ENCODE data around the gene THOC1. TPM values are rescaled to one million over a fixed set of nuclear protein-coding genes. Genes with fewer than 3 reads are reported as not detected.
A peak's percentile ranks its signal among the peaks of the same experiment; 100 is the strongest.
"Not testable (repeated sequence)": the region's sequence is repeated elsewhere in the genome, so short reads cannot be mapped to it uniquely, and the experiment has no call there.

The THOC1 gene
- total RNA-seq: 100 to 1,000 TPM in 1 of 2 donors, 10 to 100 TPM in 1; 76.6 to 111 TPM

DNA sequence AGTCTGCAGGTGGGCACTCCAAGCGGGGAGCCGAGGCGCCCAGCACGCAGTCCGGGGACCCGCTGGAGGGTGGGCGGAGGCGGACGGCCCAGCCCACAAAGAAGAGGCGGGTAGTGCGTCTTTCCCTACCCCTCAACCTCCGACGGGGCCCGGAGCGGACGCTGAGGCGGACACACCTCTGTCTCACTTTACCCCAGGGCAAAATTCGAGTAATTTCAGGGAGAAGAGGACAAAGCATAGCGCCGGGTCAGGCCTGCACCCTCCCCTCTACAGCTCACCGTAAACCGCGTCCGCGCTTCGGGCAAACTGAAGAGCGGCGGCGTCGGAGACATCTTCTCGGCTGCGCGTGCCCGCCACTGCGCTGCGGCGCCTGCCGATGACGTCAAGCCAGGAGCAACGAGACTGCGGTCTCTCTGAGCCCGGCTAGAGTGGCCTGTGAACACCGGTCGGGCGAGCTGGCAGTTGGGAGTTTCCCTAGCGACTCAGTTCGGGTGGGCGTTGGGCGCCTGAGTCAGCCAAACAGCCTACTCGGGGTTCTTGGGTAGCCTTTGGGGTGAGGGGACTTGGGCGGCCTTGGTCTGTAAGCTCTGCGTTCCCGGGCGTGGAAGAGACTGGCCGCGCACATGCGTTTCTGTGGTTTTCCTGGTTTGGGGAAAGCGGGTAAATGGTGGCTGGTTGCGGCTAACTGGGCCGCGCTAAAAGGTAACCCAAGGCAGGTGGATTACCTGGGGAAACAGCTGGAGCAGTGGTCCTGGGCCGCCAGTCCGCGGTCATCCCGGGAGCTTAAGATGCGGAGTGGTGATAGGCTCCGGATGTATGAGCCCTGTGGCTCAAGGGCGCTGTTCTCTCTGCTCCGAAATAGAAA lies at the start of gene THOC1:
Gene THOC1, minus strand, starts transcription at position 360 of the 865 bp plus-strand sequence. Its CDS starts 28 bp downstream, at position 332.
- ATAC-seq (replicated peaks in 1 of 2) (peak; percentile 95 to 96), DNase-seq (peak; percentile 96 to 97)
- Mint-ChIP-seq H3K27me3 (ENCODE audit: low read depth) (no peaks in the 10 kb centered on the region), H3K27ac (peak within 1 kb of the TSS; percentile 100), H3K9me3 (no peaks in the 10 kb centered on the region), H3K4me1 (ENCODE audit: low read depth) (peaks cover 28% of the 10 kb centered on the region), H3K36me3 (ENCODE audit: insufficient read depth in 2 of 2) (peaks cover 11% of the 10 kb centered on the region in 2 donors), H3K4me3 (peak within 1 kb of the TSS; percentile 84 to 100)

DNA sequence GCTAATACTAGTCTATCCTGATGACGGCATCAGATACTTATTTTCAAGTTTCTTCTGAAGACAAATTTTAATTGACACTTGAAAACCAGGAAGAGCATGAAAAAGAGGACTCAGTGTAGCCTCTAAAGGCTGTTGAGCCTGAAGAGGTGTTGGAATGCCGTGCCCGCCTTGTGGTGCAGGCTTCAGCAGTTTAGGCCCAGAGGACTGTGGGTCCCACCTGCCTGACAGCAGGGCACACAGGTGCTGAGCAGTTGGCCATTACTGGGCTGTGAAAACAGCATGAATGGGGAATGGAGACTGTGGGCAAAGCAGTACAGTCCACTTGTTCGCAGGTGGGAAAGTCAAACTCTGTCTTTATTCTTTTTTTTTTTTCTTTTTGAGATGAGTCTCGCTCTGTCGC lies 49.8 kb upstream of the THOC1 start:
- H3K27ac Mint-ChIP-seq: no peak overlapping the region
- DNase-seq (no peak), ATAC-seq (replicated peaks in 1 of 2) (no peak)
- no peaks in the 10 kb centered on the region for H3K9me3 Mint-ChIP-seq
- H3K36me3 Mint-ChIP-seq (ENCODE audit: insufficient read depth in 2 of 2): no peaks in the 10 kb centered on the region
- no peak overlapping the region for H3K4me3 Mint-ChIP-seq
- H3K4me1 Mint-ChIP-seq (ENCODE audit: low read depth): peaks cover 9% of the 10 kb centered on the region
- H3K27me3 Mint-ChIP-seq (ENCODE audit: low read depth): peaks cover 14% of the 10 kb centered on the region

GRCh38 chr18:316393-316792 lies 48.5 kb upstream of the THOC1 start:
- peaks cover 3% of the 10 kb centered on the region for H3K27me3 Mint-ChIP-seq (ENCODE audit: low read depth)
- no peaks in the 10 kb centered on the region for H3K36me3 Mint-ChIP-seq (ENCODE audit: insufficient read depth in 2 of 2)
- ATAC-seq (replicated peaks in 1 of 2): no peak
- H3K4me3 Mint-ChIP-seq: no peak overlapping the region
- H3K9me3 Mint-ChIP-seq: no peaks in the 10 kb centered on the region
- H3K27ac Mint-ChIP-seq: no peak overlapping the region
- DNase-seq: no peak
- H3K4me1 Mint-ChIP-seq (ENCODE audit: low read depth): no peaks in the 10 kb centered on the region

GRCh38 chr18:313931-314330 lies 46.1 kb upstream of the THOC1 start:
- ATAC-seq (replicated peaks in 1 of 2) (no peak), DNase-seq (no peak)
- Mint-ChIP-seq H3K4me1 (ENCODE audit: low read depth) (no peaks in the 10 kb centered on the region), H3K36me3 (ENCODE audit: insufficient read depth in 2 of 2) (no peaks in the 10 kb centered on the region), H3K4me3 (no peak overlapping the region), H3K27me3 (ENCODE audit: low read depth) (peaks cover 7% of the 10 kb centered on the region), H3K9me3 (no peaks in the 10 kb centered on the region), H3K27ac (no peak overlapping the region)

- H3K4me1 Mint-ChIP-seq (ENCODE audit: low read depth): no peaks in the 10 kb centered on the region
- H3K27ac Mint-ChIP-seq: no peak overlapping the region
- H3K27me3 Mint-ChIP-seq (ENCODE audit: low read depth): peaks cover 18% of the 10 kb centered on the region
- H3K36me3 Mint-ChIP-seq (ENCODE audit: insufficient read depth in 2 of 2): no peaks in the 10 kb centered on the region
- no peak overlapping the region for H3K4me3 Mint-ChIP-seq
- DNase-seq (no peak), ATAC-seq (replicated peaks in 1 of 2) (no peak)
- no peaks in the 10 kb centered on the region for H3K9me3 Mint-ChIP-seq
Observed at GRCh38 chr18:312415-312814, 44.6 kb upstream of the THOC1 start.

- no peaks in the 10 kb centered on the region for H3K4me1 Mint-ChIP-seq (ENCODE audit: low read depth)
- H3K9me3 Mint-ChIP-seq: no peaks in the 10 kb centered on the region
- no peaks in the 10 kb centered on the region for H3K36me3 Mint-ChIP-seq (ENCODE audit: insufficient read depth in 2 of 2)
- ATAC-seq (replicated peaks in 1 of 2) (no peak), DNase-seq (no peak)
- H3K27me3 Mint-ChIP-seq (ENCODE audit: low read depth): peaks cover 22% of the 10 kb centered on the region
- H3K27ac Mint-ChIP-seq: no peak overlapping the region
- no peak overlapping the region for H3K4me3 Mint-ChIP-seq
Observed at GRCh38 chr18:310042-310441, 42.2 kb upstream of the THOC1 start.

DNA sequence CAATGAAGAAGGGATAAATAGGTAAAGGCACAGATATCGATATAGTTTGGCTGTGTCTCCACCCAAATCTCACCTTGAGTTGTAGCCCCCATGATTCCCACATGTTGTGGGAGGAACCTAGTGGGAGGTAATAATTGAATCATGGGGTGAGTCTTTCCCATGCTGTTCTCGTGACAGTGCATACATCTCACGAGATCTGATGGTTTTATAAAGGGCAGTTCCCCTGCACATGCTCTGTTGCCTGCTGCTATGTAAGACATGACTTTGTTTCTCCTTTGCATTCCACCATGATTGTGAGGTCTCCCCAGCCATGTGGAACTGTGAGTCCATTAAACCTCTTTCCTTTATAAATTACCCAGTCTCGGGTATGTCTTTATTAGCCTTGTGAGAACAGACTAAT lies 40.2 kb upstream of the THOC1 start:
- not testable (repeated sequence) for H3K9me3 Mint-ChIP-seq; H3K36me3 Mint-ChIP-seq (ENCODE audit: insufficient read depth in 2 of 2); H3K4me3 Mint-ChIP-seq; ATAC-seq (replicated peaks in 1 of 2); H3K27ac Mint-ChIP-seq; DNase-seq; H3K4me1 Mint-ChIP-seq (ENCODE audit: low read depth)
- peaks cover 28% of the 10 kb centered on the region for H3K27me3 Mint-ChIP-seq (ENCODE audit: low read depth)

- Mint-ChIP-seq H3K9me3 (no peaks in the 10 kb centered on the region), H3K27me3 (ENCODE audit: low read depth) (peaks cover 28% of the 10 kb centered on the region), H3K27ac (no peak overlapping the region), H3K36me3 (ENCODE audit: insufficient read depth in 2 of 2) (no peaks in the 10 kb centered on the region), H3K4me3 (no peak overlapping the region), H3K4me1 (ENCODE audit: low read depth) (no peaks in the 10 kb centered on the region)
- ATAC-seq (replicated peaks in 1 of 2): no peak
- DNase-seq: no peak
Observed at GRCh38 chr18:306608-307255, 38.9 kb upstream of the THOC1 start.

GRCh38 chr18:305003-305501 lies 37.2 kb upstream of the THOC1 start:
- no peaks in the 10 kb centered on the region for H3K9me3 Mint-ChIP-seq

DNA sequence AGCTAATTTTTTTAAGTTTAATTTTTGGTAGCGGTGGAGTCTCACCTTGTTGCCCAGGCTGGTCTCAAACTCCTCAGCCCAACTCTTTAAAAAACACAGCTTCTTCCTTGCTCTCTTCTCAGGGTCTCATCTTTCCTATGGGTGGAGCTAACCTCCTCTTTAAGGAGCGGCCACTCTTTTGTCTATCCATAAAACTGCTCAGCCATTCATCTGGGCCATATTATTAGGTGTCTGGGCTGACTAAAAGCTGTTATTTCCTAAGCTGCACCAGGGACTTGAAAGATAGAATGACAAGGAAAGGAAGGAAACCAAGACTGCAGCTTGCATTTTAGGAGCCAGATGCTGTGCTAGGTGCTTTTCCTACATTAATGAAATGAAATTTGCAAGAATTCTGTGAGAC lies 35.8 kb upstream of the THOC1 start:
- Mint-ChIP-seq H3K27ac (no peak overlapping the region), H3K4me1 (ENCODE audit: low read depth) (no peaks in the 10 kb centered on the region), H3K9me3 (no peaks in the 10 kb centered on the region), H3K27me3 (ENCODE audit: low read depth) (peaks cover 19% of the 10 kb centered on the region), H3K36me3 (ENCODE audit: insufficient read depth in 2 of 2) (no peaks in the 10 kb centered on the region), H3K4me3 (no peak overlapping the region)
- DNase-seq (no peak), ATAC-seq (replicated peaks in 1 of 2) (no peak)

More at GRCh38 chr18:305003-305501, 37.2 kb upstream of the THOC1 start:
- H3K36me3 Mint-ChIP-seq (ENCODE audit: insufficient read depth in 2 of 2): no peaks in the 10 kb centered on the region
- peaks cover 20% of the 10 kb centered on the region for H3K27me3 Mint-ChIP-seq (ENCODE audit: low read depth)
- H3K4me1 Mint-ChIP-seq (ENCODE audit: low read depth): no peaks in the 10 kb centered on the region
- DNase-seq: no peak
- no peak overlapping the region for H3K4me3 Mint-ChIP-seq
- H3K27ac Mint-ChIP-seq: no peak overlapping the region
- no peak for ATAC-seq (replicated peaks in 1 of 2)

DNA sequence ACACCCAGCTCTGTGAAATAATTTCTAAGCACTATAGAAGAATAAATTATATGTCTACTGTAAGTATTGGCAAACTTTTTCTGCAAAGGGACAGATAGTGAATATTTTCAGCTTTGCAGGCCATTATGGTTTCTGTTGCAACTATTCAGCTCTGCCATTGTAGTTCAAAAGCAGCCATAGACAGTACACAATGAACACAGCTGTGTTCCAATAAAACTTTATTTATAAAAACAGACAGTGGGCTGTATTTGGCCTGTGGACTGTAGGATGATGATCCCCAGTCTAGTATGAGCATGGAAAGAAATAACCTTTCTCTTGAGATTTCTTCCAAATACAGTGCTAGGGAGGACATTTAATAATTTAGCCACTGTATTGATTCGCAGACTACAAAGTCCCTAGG lies 35.2 kb upstream of the THOC1 start:
- Mint-ChIP-seq H3K4me1 (ENCODE audit: low read depth) (no peaks in the 10 kb centered on the region), H3K27me3 (ENCODE audit: low read depth) (peaks cover 13% of the 10 kb centered on the region), H3K9me3 (no peaks in the 10 kb centered on the region), H3K4me3 (no peak overlapping the region), H3K27ac (no peak overlapping the region), H3K36me3 (ENCODE audit: insufficient read depth in 2 of 2) (no peaks in the 10 kb centered on the region)
- no peak for DNase-seq
- no peak for ATAC-seq (replicated peaks in 1 of 2)

DNA sequence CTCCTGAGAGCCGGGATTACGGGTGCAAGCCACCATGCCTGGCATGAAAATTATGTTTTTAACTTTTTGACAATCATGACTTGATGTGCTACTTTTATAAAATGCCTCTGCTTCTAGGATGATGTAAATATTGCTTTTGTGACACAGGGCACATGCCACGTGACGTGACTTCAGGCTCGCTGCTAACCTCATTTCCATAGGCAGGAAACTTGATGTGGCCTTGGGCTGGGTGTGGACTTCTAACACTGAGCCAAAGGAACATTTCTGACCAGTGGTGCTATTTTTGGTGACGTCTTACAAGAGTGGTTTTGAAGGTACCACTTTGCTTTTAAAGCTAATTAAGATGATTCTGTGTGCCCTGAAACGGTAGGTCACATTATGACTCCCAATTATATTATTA lies 34.2 kb upstream of the THOC1 start:
- Mint-ChIP-seq H3K4me1 (ENCODE audit: low read depth) (no peaks in the 10 kb centered on the region), H3K36me3 (ENCODE audit: insufficient read depth in 2 of 2) (no peaks in the 10 kb centered on the region), H3K9me3 (no peaks in the 10 kb centered on the region), H3K27me3 (ENCODE audit: low read depth) (peaks cover 7% of the 10 kb centered on the region), H3K27ac (no peak overlapping the region), H3K4me3 (no peak overlapping the region)
- DNase-seq (no peak), ATAC-seq (replicated peaks in 1 of 2) (no peak)

GRCh38 chr18:297936-298335 lies 30.1 kb upstream of the THOC1 start:
- H3K27ac Mint-ChIP-seq: no peak overlapping the region
- H3K4me1 Mint-ChIP-seq (ENCODE audit: low read depth): no peaks in the 10 kb centered on the region
- H3K27me3 Mint-ChIP-seq (ENCODE audit: low read depth): peaks cover 9% of the 10 kb centered on the region
- DNase-seq (no peak), ATAC-seq (replicated peaks in 1 of 2) (no peak)
- no peak overlapping the region for H3K4me3 Mint-ChIP-seq
- no peaks in the 10 kb centered on the region for H3K9me3 Mint-ChIP-seq
- no peaks in the 10 kb centered on the region for H3K36me3 Mint-ChIP-seq (ENCODE audit: insufficient read depth in 2 of 2)

All from activated T-cell treated with anti-CD3 and anti-CD28 coated beads, Interleukin-2, amount 50 U/mL, for 72 hours (primary cell).